Measurements from ENCODE around the gene ACP6.

DNA sequence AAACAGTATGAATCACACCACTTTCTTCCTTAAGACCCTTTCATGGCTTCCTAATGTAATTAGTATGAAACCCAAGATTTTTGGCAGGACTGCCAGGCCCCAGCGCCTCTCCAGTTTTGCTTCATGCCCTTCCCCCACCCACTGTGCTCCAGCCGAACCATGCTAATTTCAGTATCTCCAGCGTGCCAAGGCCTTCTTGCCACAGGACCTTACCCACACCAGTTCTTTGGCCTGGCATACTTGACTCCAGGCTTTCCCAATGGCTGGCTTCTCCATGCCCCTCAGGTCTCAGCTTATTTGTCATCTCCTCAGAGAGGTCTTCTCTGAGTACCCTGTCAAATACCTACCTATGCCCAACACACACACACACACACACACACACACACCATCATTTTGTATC lies 38.5 kb downstream of the ACP6 start:
- no peak for TF ChIP-seq CTCF (IDR thresholded peaks at IDR 0.05; ENCODE audit: low read depth, low read length)
- TF ChIP-seq POLR2A (IDR thresholded peaks at IDR 0.05; ENCODE audit: extremely low read depth, insufficient read length), result no peak
